GM10847 (cell line): Measurements from ENCODE around the gene C19orf73.
A peak's percentile ranks its signal among the peaks of the same experiment; 100 is the strongest.

Experiments
- POLR2A ChIP-seq: IDR thresholded peaks from 2 replicates; pipeline ENCODE4 v1.6.1; 2011; ENCODE audit not compliant: insufficient read length; ENCODE audit errors: extremely low read depth

Gene C19orf73

GRCh38 chr19:49097453-49098288, 21.3 kb downstream of the C19orf73 start:
- TF ChIP-seq POLR2A = no peak

- TF ChIP-seq POLR2A = no peak
Measured at GRCh38 chr19:49094505-49095482, 24.1 kb downstream of the C19orf73 start.

DNA sequence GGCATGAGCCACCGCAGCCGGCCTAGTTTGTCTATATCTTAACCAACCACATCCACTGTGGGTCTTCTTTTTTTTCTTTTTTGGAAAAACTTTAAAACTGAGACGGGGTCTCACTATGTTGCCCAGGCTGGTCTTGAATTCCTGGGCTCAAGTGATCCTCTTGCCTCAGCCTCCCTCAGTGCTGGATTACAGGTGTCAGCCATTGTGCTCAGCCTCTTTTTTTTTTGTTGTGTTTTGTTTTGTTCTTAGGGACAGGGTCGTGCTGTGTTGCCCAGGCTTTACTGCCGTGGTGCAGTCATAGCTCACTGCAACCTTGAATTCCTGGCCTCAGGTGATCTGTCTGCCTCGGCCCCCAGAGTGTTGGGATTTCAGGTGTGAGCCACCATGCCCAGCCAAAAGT, 26.3 kb downstream of the C19orf73 start:
- no peak for TF ChIP-seq POLR2A

GRCh38 chr19:49091391-49092038, 27.4 kb downstream of the C19orf73 start:
- TF ChIP-seq POLR2A = no peak

- no peak for TF ChIP-seq POLR2A
Measured at GRCh38 chr19:49086296-49086695, 32.6 kb downstream of the C19orf73 start.

GRCh38 chr19:49085868-49086232, 33.1 kb downstream of the C19orf73 start:
- TF ChIP-seq POLR2A = no peak

DNA sequence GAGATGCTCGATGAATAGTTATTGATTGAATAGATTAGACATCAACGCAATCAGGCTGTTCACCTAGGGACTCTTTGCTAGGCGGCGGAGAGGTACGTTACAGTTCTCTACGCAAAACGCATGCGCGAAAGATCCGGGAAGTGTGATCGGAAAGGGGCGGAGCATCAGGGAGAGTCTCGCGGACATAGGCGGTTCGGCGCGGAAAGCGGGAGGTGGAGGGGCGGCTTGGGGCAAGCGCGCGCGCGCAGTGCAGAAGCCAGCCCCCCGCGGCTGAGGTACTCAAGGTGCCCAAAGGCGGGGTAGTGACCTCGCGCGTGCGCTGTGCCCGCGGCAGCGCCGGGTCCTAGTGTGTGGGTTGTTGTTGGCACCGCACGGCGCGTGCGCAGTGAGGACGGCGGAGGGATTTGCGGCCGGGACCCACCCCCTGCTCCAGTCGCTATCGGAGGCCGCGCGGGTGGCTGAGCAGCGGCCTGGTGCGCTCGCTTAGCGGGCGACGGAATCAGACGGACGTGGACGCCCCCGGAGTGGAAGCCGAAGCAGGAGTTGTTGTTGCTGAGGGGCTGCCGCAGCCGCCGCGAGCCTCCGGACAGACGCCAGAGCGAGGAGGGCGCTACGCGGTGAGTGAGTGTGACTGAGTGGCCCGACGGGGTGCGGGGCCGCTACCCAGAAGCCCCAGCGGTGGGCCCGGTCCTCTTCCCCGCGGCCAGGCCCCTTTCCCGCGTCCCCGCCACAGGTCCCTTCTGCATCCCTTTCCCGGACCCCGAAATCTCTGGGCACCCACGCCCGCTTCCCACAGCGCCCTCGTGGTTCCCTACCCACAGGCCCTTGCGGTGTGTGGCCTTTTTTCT, 33.7 kb downstream of the C19orf73 start, which contains the start of gene SNRNP70:
TSS of gene SNRNP70 (plus strand) at position 432 of the 848 bp plus-strand sequence. CDS start 964 bp downstream, outside the sequence.
- TF ChIP-seq POLR2A = peak; percentile 94

GRCh38 chr19:49084206-49085019, 34.5 kb downstream of the C19orf73 start:
- TF ChIP-seq POLR2A = no peak

DNA sequence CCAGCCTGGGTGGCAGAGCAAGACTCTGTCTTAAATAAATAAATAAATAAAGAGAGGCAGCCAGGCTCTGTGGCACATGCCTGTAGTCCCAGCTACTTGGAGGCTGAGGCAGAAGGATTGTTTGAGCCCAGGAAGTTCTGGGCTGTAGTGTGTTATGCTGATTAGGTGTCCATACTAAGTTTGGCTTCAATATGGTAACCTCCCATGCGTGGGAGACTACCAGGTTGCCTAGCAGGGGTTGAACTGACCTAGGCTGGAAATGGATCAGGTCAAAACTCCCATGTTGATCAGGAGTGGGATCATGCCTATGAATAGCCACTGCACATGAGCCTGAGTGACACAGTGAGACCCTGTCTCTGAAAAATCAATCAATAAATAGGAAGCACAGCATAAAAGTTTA, 37.7 kb downstream of the C19orf73 start:
- TF ChIP-seq POLR2A = no peak

DNA sequence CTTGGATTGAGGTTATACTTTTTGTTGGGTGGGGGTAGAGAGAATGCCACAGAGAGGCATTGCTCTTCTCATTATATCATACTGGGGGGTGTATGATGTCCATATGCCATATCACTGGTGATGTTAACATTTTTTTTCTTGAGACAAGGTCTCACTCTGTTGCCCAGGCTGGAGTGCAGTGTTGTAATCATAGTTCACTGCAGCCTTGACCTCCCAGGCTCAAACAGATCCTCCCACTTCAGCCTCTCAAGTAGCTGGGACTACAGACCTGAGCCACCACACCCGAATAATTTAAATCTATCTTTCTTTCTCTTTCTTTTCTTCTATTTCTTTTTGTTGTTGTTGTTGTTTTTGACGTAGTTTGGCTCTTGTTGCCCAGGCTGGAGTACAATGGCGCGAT, 38.6 kb downstream of the C19orf73 start:
- no peak for TF ChIP-seq POLR2A

DNA sequence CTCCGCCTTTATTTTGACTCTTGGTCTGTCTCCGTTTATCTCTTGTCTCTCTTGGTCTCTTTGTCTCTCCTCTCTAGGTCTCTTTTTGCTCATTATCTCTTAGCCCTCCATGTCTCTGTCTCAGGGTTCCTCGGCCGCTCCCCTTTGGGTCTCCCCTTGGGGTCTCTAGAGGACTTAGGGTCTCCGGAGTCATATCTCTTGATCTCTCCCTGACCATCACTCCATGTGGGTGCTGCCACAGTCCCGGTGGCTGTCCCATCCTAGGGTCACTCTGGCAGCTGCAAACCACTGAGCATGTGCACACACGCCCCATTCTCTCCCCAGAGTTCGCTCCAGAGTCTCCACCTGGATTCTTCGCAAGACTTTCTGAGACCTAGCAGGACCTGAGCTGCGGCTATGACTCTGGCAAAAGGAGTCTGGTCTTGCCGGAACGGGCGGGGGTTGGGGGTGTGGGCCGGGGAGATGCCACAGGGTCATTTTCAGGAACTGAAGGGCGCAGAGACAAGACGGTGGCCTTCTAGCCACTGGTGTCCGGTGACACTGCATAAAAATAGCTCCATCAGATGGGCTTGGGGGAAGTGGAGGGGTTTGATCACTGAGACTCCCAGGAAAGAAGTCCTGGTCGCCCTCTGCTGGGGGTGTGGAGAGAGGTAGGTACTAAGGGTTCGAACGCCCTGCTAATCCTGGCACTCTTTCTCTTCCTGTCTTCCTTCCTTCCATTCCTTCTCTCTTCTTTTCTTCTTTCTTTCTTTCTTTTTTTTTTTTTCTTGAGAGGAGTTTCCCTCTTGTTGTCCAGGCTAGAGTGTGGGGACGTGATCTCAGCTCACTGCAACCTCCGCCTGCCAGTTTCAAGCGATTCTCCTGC, 45.2 kb downstream of the C19orf73 start:
- TF ChIP-seq POLR2A = no peak

GRCh38 chr19:49071860-49072547, 46.9 kb downstream of the C19orf73 start:
- no peak for TF ChIP-seq POLR2A
